Fibroblast of lung (primary cell): Measurements from ENCODE around the gene GALNT12. TPM values are rescaled to one million over a fixed set of nuclear protein-coding genes. Genes with fewer than 3 reads are reported as not detected.

Experiments used
- DNase-seq, 2 donors: peaks; one replicate each; pipeline versions ENCODE4 v3.0.0 to v3.0.0-alpha.2; 2010; ENCODE audit warnings: low read depth in 2 of 2
- H2AFZ ChIP-seq: 2 replicates; pipeline ENCODE4 v1.5.1; 2012; ENCODE audit warnings: low read length, control low read depth, inconsistent platforms
- H3K27ac ChIP-seq: 2 replicates; pipeline ENCODE4 v1.5.1; 2011; ENCODE audit warnings: low read length, control low read depth; ENCODE audit not compliant: insufficient read depth
- H3K27me3 ChIP-seq: 2 replicates; pipeline ENCODE4 v1.5.1; 2011; ENCODE audit warnings: mild to moderate bottlenecking, low read length; ENCODE audit not compliant: control insufficient read depth, insufficient read depth
- H3K36me3 ChIP-seq: 2 replicates; pipeline ENCODE4 v1.5.1; 2011; ENCODE audit warnings: low read length; ENCODE audit not compliant: control insufficient read depth, insufficient read depth
- H3K4me1 ChIP-seq: 2 replicates; pipeline ENCODE4 v1.5.1; 2011; ENCODE audit warnings: low read length; ENCODE audit not compliant: control insufficient read depth, insufficient read depth; ENCODE audit errors: extremely low read depth
- H3K4me2 ChIP-seq: 2 replicates; pipeline ENCODE4 v1.5.1; 2011; ENCODE audit warnings: low read length, control low read depth; ENCODE audit not compliant: insufficient read depth; ENCODE audit errors: extremely low read depth
- H3K4me3 ChIP-seq, 4 experiments: fragments of 200-600 bp in 1 of 4; sonication (generic) in 1 of 4; replicated peaks in 1 of 4; 2 replicates each; pipeline ENCODE4 v1.5.1; 2011 to 2016; ENCODE audit warnings: low read length in 4 of 4, low read depth in 3 of 4, mild to moderate bottlenecking in 3 of 4, control low read depth in 2 of 4, inconsistent platforms in 1 of 4, mixed read lengths in 1 of 4; ENCODE audit not compliant: insufficient read depth in 1 of 4; ENCODE audit errors: control extremely low read depth in 1 of 4
- H3K79me2 ChIP-seq: 2 replicates; pipeline ENCODE4 v1.5.1; 2012; ENCODE audit warnings: mild to moderate bottlenecking, low read length, inconsistent platforms; ENCODE audit not compliant: control insufficient read depth, insufficient read depth
- H3K9ac ChIP-seq: 2 replicates; pipeline ENCODE4 v1.5.1; 2011; ENCODE audit warnings: mild to moderate bottlenecking, low read length, control low read depth; ENCODE audit not compliant: insufficient read depth
- H3K9me3 ChIP-seq: 2 replicates; pipeline ENCODE4 v1.5.1; 2012; ENCODE audit warnings: low read depth, low read length; ENCODE audit not compliant: control insufficient read depth, insufficient read depth
- H4K20me1 ChIP-seq: 2 replicates; pipeline ENCODE4 v1.5.1; 2011; ENCODE audit warnings: low read length; ENCODE audit not compliant: control insufficient read depth, insufficient read depth; ENCODE audit errors: extremely low read depth
- EZH2 ChIP-seq: IDR thresholded peaks from 2 replicates; pipeline ENCODE4 v1.5.1; 2012; ENCODE audit warnings: low read length, control low read depth, mild to moderate bottlenecking; ENCODE audit errors: missing control alignments
- polyA plus RNA-seq, 2 donors: library from polyadenylated mRNA; depleted of rRNA in 1 of 2; stranded (reverse) in 1 of 2; unstranded in 1 of 2; fragments of >200 nt; gene quantifications; 2 replicates each; pipeline ENCODE4 v1.2.1, GENCODE V29; 2011 to 2012; ENCODE audit warnings: missing spikeins in 1 of 2
- total RNA-seq: library from RNA; depleted of rRNA; stranded (reverse); fragments of >200 nt; gene quantifications from 2 replicates; pipeline ENCODE4 v1.2.1, GENCODE V29; 2014
- TF ChIP-seq, protein P1 (sequence below), 2 donors: IDR thresholded peaks in 1 of 2; conservative IDR thresholded peaks in 1 of 2; 1 replicate in 1 of 2; 2 replicates in 1 of 2; pipeline ENCODE4 v1.5.1; 2011 to 2012; ENCODE audit warnings: low read length in 2 of 2, control low read depth in 1 of 2, inconsistent platforms in 1 of 2, low read depth in 1 of 2, mild to moderate bottlenecking in 1 of 2

Gene GALNT12
- total and polyA plus RNA-seq, 2 donors (not counting 1 experiment from before 2014, with no cell fraction given), result 9.4 to 18.2 TPM

DNA sequence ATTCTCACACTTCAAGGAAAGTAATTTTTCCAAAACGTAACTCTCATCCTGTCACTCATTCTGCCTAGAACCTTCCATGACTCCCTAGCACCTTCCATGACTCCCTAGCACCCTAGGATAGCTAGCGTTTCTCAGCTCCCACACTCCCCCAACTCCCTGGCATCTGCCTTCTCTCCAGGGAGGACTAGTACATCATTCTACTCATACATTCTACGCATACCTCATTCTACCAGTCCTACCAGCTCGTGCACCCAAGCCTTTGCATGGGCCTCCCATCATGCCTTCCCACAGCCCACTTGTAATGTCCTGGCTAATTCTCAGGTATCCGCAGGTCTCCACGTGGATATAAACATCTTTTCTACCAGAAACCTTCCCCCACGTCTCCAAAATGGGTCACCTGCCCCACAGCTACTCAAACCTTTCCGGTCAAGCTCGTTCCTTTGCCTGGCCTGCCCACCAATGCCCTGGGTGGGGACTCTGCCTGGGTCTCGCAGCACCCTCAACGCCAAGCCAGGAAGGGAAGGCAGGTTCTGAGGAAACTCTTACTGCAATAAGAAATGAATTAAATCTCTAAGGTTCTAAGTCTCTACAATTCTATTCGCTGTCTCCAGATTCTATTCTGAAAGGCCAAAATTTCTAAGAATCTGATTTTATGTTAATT is 12.0 kb upstream of the GALNT12 start:
- Histone ChIP-seq H3K4me1 (peaks cover 9% of the 10 kb centered on the region), H3K27me3 (no peaks in the 10 kb centered on the region), H3K9ac (peak overlapping the region; percentile 65), H3K4me3 (peak overlapping the region; percentile 43 to 77 (median 72)), H3K36me3 (no peaks in the 10 kb centered on the region), H3K79me2 (peaks cover 11% of the 10 kb centered on the region), H4K20me1 (no peaks in the 10 kb centered on the region), H3K4me2 (peak overlapping the region; percentile 95), H3K27ac (no peak overlapping the region), H2AFZ (no peak overlapping the region), H3K9me3 (no peaks in the 10 kb centered on the region)
- TF ChIP-seq, protein P1, sequence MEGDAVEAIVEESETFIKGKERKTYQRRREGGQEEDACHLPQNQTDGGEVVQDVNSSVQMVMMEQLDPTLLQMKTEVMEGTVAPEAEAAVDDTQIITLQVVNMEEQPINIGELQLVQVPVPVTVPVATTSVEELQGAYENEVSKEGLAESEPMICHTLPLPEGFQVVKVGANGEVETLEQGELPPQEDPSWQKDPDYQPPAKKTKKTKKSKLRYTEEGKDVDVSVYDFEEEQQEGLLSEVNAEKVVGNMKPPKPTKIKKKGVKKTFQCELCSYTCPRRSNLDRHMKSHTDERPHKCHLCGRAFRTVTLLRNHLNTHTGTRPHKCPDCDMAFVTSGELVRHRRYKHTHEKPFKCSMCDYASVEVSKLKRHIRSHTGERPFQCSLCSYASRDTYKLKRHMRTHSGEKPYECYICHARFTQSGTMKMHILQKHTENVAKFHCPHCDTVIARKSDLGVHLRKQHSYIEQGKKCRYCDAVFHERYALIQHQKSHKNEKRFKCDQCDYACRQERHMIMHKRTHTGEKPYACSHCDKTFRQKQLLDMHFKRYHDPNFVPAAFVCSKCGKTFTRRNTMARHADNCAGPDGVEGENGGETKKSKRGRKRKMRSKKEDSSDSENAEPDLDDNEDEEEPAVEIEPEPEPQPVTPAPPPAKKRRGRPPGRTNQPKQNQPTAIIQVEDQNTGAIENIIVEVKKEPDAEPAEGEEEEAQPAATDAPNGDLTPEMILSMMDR (conservative IDR thresholded peaks at IDR 0.05 in 1 of 2, IDR thresholded peaks at IDR 0.05 in 1 of 2; ENCODE audit: low read depth in 1 of 2, low read length in 2 of 2), result no peak
- no peak for TF ChIP-seq EZH2
- DNase-seq, result no peak

DNA sequence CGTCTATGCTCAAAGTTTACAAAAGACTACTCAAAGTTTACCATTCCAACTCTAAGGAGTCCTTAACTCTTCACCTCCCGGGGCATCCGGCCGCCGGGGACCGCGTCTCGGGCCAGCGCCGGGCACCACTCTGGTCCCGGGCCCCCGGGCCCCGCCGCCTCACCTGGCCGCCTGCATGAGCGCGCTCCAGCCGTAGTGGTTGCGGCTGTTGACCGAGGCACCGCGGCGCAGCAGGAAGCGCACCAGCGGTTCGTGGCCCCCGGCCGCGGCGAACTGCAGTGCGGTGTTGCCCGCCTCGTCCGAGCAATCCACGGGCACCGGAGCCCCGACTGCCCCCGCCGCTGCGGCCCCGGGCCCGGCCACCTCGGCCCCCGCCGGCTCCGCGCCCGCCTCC is 11.5 kb upstream of the GALNT12 start:
- H3K4me2 ChIP-seq, result peak overlapping the region; percentile 95
- no peak for DNase-seq
- peak overlapping the region; percentile 43 to 77 (median 72) for H3K4me3 ChIP-seq
- no peaks in the 10 kb centered on the region for H4K20me1 ChIP-seq
- H3K27ac ChIP-seq, result no peak overlapping the region
- H3K4me1 ChIP-seq, result peaks cover 4% of the 10 kb centered on the region
- H3K27me3 ChIP-seq, result no peaks in the 10 kb centered on the region
- peak overlapping the region; percentile 65 for H3K9ac ChIP-seq
- peaks cover 9% of the 10 kb centered on the region for H3K79me2 ChIP-seq
- H2AFZ ChIP-seq, result peak overlapping the region; percentile 65
- no peaks in the 10 kb centered on the region for H3K9me3 ChIP-seq
- no peaks in the 10 kb centered on the region for H3K36me3 ChIP-seq
- no peak for TF ChIP-seq EZH2
- TF ChIP-seq, protein P1 (conservative IDR thresholded peaks at IDR 0.05 in 1 of 2, IDR thresholded peaks at IDR 0.05 in 1 of 2; ENCODE audit: low read depth in 1 of 2, low read length in 2 of 2), result no peak

DNA sequence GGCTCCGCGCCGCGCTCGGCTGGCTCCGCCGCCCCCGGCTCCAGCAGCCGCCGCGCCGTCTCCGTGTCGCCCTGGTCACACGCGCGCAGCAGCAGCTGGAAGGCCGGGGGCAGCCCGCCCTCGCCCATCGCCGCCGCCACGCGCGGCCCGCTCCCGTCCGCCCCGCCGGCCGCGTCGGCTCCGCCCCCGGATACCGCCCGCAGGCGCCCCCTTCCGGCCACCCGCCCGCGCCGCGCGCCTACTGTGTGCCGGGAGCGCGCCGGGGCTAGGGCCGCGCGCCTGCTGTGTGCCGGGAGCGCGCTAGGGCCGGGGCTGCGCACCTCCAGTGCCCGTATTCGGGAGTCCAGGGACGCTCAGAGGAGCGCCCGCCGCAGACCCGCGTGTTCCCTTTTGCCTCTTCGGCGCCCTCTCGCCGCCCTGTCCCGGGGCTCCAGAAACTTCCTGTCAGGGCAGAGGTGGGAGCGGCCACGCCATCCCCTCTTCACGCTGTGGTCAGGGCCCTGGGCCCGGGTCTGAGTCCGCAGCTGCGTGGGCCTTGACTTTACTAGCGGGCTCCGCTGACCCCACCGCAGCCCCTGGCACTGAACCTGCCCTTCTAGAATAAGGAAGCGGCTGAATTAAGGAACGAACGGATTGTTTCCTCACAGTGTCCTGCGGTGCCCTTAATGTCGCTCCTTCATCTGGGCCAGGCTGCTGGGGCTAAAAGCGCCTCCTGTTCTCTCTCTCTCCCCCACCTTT is 10.9 kb upstream of the GALNT12 start, which contains the start of gene ANKS6:
Gene ANKS6, minus strand, starts transcription at position 192 of the 738 bp plus-strand sequence. Its CDS starts 64 bp downstream, at position 128.
- H3K4me3 ChIP-seq, result peak within 1 kb of the TSS; percentile 46 to 77 (median 72)
- peaks cover 4% of the 10 kb centered on the region for H3K4me1 ChIP-seq
- H3K4me2 ChIP-seq, result peak within 1 kb of the TSS; percentile 95
- no peaks in the 10 kb centered on the region for H4K20me1 ChIP-seq
- peak; percentile 68 to 71 for DNase-seq
- TF ChIP-seq, protein P1 (conservative IDR thresholded peaks at IDR 0.05 in 1 of 2, IDR thresholded peaks at IDR 0.05 in 1 of 2; ENCODE audit: low read depth in 1 of 2, low read length in 2 of 2), result peak in 1 of 2 donors; percentile 17
- no peak for TF ChIP-seq EZH2
- H3K9me3 ChIP-seq, result no peaks in the 10 kb centered on the region
- H3K27ac ChIP-seq, result no peak within 1 kb of the TSS
- peaks cover 9% of the 10 kb centered on the region for H3K79me2 ChIP-seq
- H2AFZ ChIP-seq, result peak within 1 kb of the TSS; percentile 73
- no peaks in the 10 kb centered on the region for H3K36me3 ChIP-seq
- H3K9ac ChIP-seq, result peak within 1 kb of the TSS; percentile 67
- no peaks in the 10 kb centered on the region for H3K27me3 ChIP-seq
